Measurements from ENCODE around the gene FBXW8.

- TF ChIP-seq CTCF (IDR thresholded peaks at IDR 0.05): no peak
- no peak for TF ChIP-seq POLR2A (IDR thresholded peaks at IDR 0.05)
Observed at GRCh38 chr12:117054279-117054678, 143.5 kb downstream of the FBXW8 start.
